ENCODE data around the gene TTC28. TPM values are rescaled to one million over a fixed set of nuclear protein-coding genes. Genes with fewer than 3 reads are reported as not detected.

Gene TTC28
- total RNA-seq, 1 experiment from 2014 or later: 11.2 TPM

- Histone ChIP-seq H2AFZ (ENCODE audit: low read length) (no peak overlapping the region), H3K9me2 (replicated peaks; ENCODE audit: insufficient read depth, low read length) (no peaks in the 10 kb centered on the region), H3K4me1 (ENCODE audit: low read length) (no peaks in the 10 kb centered on the region), H3K79me2 (ENCODE audit: low read length) (no peaks in the 10 kb centered on the region), H4K20me1 (ENCODE audit: insufficient read depth, low read depth, low read length) (no peaks in the 10 kb centered on the region; the same call in 1 of the 2 replicates), H3K27me3 (ENCODE audit: low read length) (no peaks in the 10 kb centered on the region), H3K36me3 (ENCODE audit: insufficient read depth, low read length) (no peaks in the 10 kb centered on the region), H3K27ac (ENCODE audit: low read length) (no peak overlapping the region), H3K4me3 (ENCODE audit: low read length) (no peak overlapping the region), H3K4me2 (ENCODE audit: low read depth, low read length, poor library complexity, severe bottlenecking) (no peak overlapping the region), H3K9me3 (ENCODE audit: low read length) (no peaks in the 10 kb centered on the region), H3K9ac (ENCODE audit: low read length) (no peak overlapping the region)
- no peak for DNase-seq
These were observed 498.6 kb downstream of the TTC28 start for GRCh38 chr22:28180804-28181731.

- H3K27ac ChIP-seq (ENCODE audit: low read length): no peak overlapping the region
- no peak overlapping the region for H3K9ac ChIP-seq (ENCODE audit: low read length)
- no peaks in the 10 kb centered on the region for H3K36me3 ChIP-seq (ENCODE audit: insufficient read depth, low read length)
- no peaks in the 10 kb centered on the region for H3K9me3 ChIP-seq (ENCODE audit: low read length)
- H3K27me3 ChIP-seq (ENCODE audit: low read length): no peaks in the 10 kb centered on the region
- H3K4me1 ChIP-seq (ENCODE audit: low read length): no peaks in the 10 kb centered on the region
- H3K4me2 ChIP-seq (ENCODE audit: low read depth, low read length, poor library complexity, severe bottlenecking): no peak overlapping the region
- no peaks in the 10 kb centered on the region; the same call in 1 of the 2 replicates for H4K20me1 ChIP-seq (ENCODE audit: insufficient read depth, low read depth, low read length)
- no peak overlapping the region for H3K4me3 ChIP-seq (ENCODE audit: low read length)
- no peaks in the 10 kb centered on the region for H3K9me2 ChIP-seq (replicated peaks; ENCODE audit: insufficient read depth, low read length)
- no peak overlapping the region for H2AFZ ChIP-seq (ENCODE audit: low read length)
- DNase-seq: no peak
- H3K79me2 ChIP-seq (ENCODE audit: low read length): no peaks in the 10 kb centered on the region
These were observed 500.2 kb downstream of the TTC28 start for GRCh38 chr22:28179392-28179791.

- no peaks in the 10 kb centered on the region for H3K9me3 ChIP-seq (ENCODE audit: low read length)
- no peak overlapping the region for H3K9ac ChIP-seq (ENCODE audit: low read length)
- no peak overlapping the region for H3K27ac ChIP-seq (ENCODE audit: low read length)
- no peaks in the 10 kb centered on the region for H3K36me3 ChIP-seq (ENCODE audit: insufficient read depth, low read length)
- no peaks in the 10 kb centered on the region for H3K9me2 ChIP-seq (replicated peaks; ENCODE audit: insufficient read depth, low read length)
- H2AFZ ChIP-seq (ENCODE audit: low read length): no peak overlapping the region
- no peak overlapping the region for H3K4me2 ChIP-seq (ENCODE audit: low read depth, low read length, poor library complexity, severe bottlenecking)
- no peaks in the 10 kb centered on the region for H3K4me1 ChIP-seq (ENCODE audit: low read length)
- H3K79me2 ChIP-seq (ENCODE audit: low read length): no peaks in the 10 kb centered on the region
- H3K27me3 ChIP-seq (ENCODE audit: low read length): no peaks in the 10 kb centered on the region
- no peak for DNase-seq
- H3K4me3 ChIP-seq (ENCODE audit: low read length): no peak overlapping the region
- peaks cover 3% of the 10 kb centered on the region; the same call in 1 of the 2 replicates for H4K20me1 ChIP-seq (ENCODE audit: insufficient read depth, low read depth, low read length)
These were observed 503.7 kb downstream of the TTC28 start for GRCh38 chr22:28175730-28176492.

- H2AFZ ChIP-seq (ENCODE audit: low read length): no peak overlapping the region
- H3K27ac ChIP-seq (ENCODE audit: low read length): no peak overlapping the region
- no peak for DNase-seq
- H3K4me1 ChIP-seq (ENCODE audit: low read length): no peaks in the 10 kb centered on the region
- peaks cover 3% of the 10 kb centered on the region; the same call in 1 of the 2 replicates for H4K20me1 ChIP-seq (ENCODE audit: insufficient read depth, low read depth, low read length)
- H3K9me2 ChIP-seq (replicated peaks; ENCODE audit: insufficient read depth, low read length): no peaks in the 10 kb centered on the region
- no peak overlapping the region for H3K4me3 ChIP-seq (ENCODE audit: low read length)
- no peaks in the 10 kb centered on the region for H3K27me3 ChIP-seq (ENCODE audit: low read length)
- no peak overlapping the region for H3K4me2 ChIP-seq (ENCODE audit: low read depth, low read length, poor library complexity, severe bottlenecking)
- H3K9ac ChIP-seq (ENCODE audit: low read length): no peak overlapping the region
- H3K9me3 ChIP-seq (ENCODE audit: low read length): no peaks in the 10 kb centered on the region
- no peaks in the 10 kb centered on the region for H3K36me3 ChIP-seq (ENCODE audit: insufficient read depth, low read length)
- H3K79me2 ChIP-seq (ENCODE audit: low read length): no peaks in the 10 kb centered on the region
These were observed 505.1 kb downstream of the TTC28 start for GRCh38 chr22:28174509-28174908.

- no peak for DNase-seq
- Histone ChIP-seq H3K9me3 (ENCODE audit: low read length) (no peaks in the 10 kb centered on the region), H3K27me3 (ENCODE audit: low read length) (no peaks in the 10 kb centered on the region)
These were observed 506.6 kb downstream of the TTC28 start for GRCh38 chr22:28172892-28173670.

GRCh38 chr22:28171712-28172111, 507.9 kb downstream of the TTC28 start:
- no peak overlapping the region for H2AFZ ChIP-seq (ENCODE audit: low read length)
- H3K9me2 ChIP-seq (replicated peaks; ENCODE audit: insufficient read depth, low read length): no peaks in the 10 kb centered on the region
- H3K9ac ChIP-seq (ENCODE audit: low read length): no peak overlapping the region
- no peaks in the 10 kb centered on the region for H3K9me3 ChIP-seq (ENCODE audit: low read length)
- no peaks in the 10 kb centered on the region for H3K27me3 ChIP-seq (ENCODE audit: low read length)
- no peak for DNase-seq
- no peaks in the 10 kb centered on the region for H3K36me3 ChIP-seq (ENCODE audit: insufficient read depth, low read length)
- peaks cover 3% of the 10 kb centered on the region; the same call in 1 of the 2 replicates for H4K20me1 ChIP-seq (ENCODE audit: insufficient read depth, low read depth, low read length)
- no peaks in the 10 kb centered on the region for H3K4me1 ChIP-seq (ENCODE audit: low read length)
- H3K4me2 ChIP-seq (ENCODE audit: low read depth, low read length, poor library complexity, severe bottlenecking): no peak overlapping the region
- H3K79me2 ChIP-seq (ENCODE audit: low read length): no peaks in the 10 kb centered on the region
- no peak overlapping the region for H3K27ac ChIP-seq (ENCODE audit: low read length)
- H3K4me3 ChIP-seq (ENCODE audit: low read length): no peak overlapping the region

More at GRCh38 chr22:28172892-28173670, 506.6 kb downstream of the TTC28 start:
- Histone ChIP-seq H3K9ac (ENCODE audit: low read length) (no peak overlapping the region), H3K79me2 (ENCODE audit: low read length) (no peaks in the 10 kb centered on the region), H3K4me2 (ENCODE audit: low read depth, low read length, poor library complexity, severe bottlenecking) (no peak overlapping the region), H3K36me3 (ENCODE audit: insufficient read depth, low read length) (no peaks in the 10 kb centered on the region), H2AFZ (ENCODE audit: low read length) (no peak overlapping the region), H4K20me1 (ENCODE audit: insufficient read depth, low read depth, low read length) (peaks cover 3% of the 10 kb centered on the region; the same call in 1 of the 2 replicates), H3K27ac (ENCODE audit: low read length) (no peak overlapping the region), H3K4me1 (ENCODE audit: low read length) (no peaks in the 10 kb centered on the region), H3K4me3 (ENCODE audit: low read length) (no peak overlapping the region), H3K9me2 (replicated peaks; ENCODE audit: insufficient read depth, low read length) (no peaks in the 10 kb centered on the region)

GRCh38 chr22:28171115-28171514, 508.5 kb downstream of the TTC28 start:
- H3K9me2 ChIP-seq (replicated peaks; ENCODE audit: insufficient read depth, low read length): no peaks in the 10 kb centered on the region
- H3K9me3 ChIP-seq (ENCODE audit: low read length): no peaks in the 10 kb centered on the region
- H3K79me2 ChIP-seq (ENCODE audit: low read length): no peaks in the 10 kb centered on the region
- H3K27me3 ChIP-seq (ENCODE audit: low read length): no peaks in the 10 kb centered on the region
- H3K4me1 ChIP-seq (ENCODE audit: low read length): no peaks in the 10 kb centered on the region
- H3K36me3 ChIP-seq (ENCODE audit: insufficient read depth, low read length): no peaks in the 10 kb centered on the region
- no peak overlapping the region for H3K4me3 ChIP-seq (ENCODE audit: low read length)
- H3K9ac ChIP-seq (ENCODE audit: low read length): no peak overlapping the region
- peaks cover 3% of the 10 kb centered on the region; the same call in 1 of the 2 replicates for H4K20me1 ChIP-seq (ENCODE audit: insufficient read depth, low read depth, low read length)
- H2AFZ ChIP-seq (ENCODE audit: low read length): no peak overlapping the region
- H3K4me2 ChIP-seq (ENCODE audit: low read depth, low read length, poor library complexity, severe bottlenecking): no peak overlapping the region
- no peak overlapping the region for H3K27ac ChIP-seq (ENCODE audit: low read length)
- no peak for DNase-seq
